Stimulated activated naive CD8-positive, alpha-beta T cell treated with anti-CD3 and anti-CD28 coated beads, Interleukin-15, Interleukin-2, amounts not matched to agents 100 ng/mL and 50 ng/mL, for 24 hours (primary cell): ENCODE results near the gene CD46.

ENCODE experiments used
- H3K27ac Mint-ChIP-seq: one replicate; pipeline ENCODE4 v1.8.0; 2021; ENCODE audit warnings: mild to moderate bottlenecking, mixed read lengths
- H3K27me3 Mint-ChIP-seq: one replicate; pipeline ENCODE4 v1.8.0; 2021; ENCODE audit warnings: mixed read lengths
- H3K36me3 Mint-ChIP-seq: one replicate; pipeline ENCODE4 v1.8.0; 2021; ENCODE audit warnings: low read depth, mixed read lengths
- H3K4me1 Mint-ChIP-seq: one replicate; pipeline ENCODE4 v1.8.0; 2021; ENCODE audit warnings: low read depth, mixed read lengths
- H3K4me3 Mint-ChIP-seq: one replicate; pipeline ENCODE4 v1.8.0; 2021; ENCODE audit warnings: mild to moderate bottlenecking, mixed read lengths
- H3K9me3 Mint-ChIP-seq: one replicate; pipeline ENCODE4 v1.8.0; 2021; ENCODE audit warnings: mixed read lengths

CD46 gene

DNA sequence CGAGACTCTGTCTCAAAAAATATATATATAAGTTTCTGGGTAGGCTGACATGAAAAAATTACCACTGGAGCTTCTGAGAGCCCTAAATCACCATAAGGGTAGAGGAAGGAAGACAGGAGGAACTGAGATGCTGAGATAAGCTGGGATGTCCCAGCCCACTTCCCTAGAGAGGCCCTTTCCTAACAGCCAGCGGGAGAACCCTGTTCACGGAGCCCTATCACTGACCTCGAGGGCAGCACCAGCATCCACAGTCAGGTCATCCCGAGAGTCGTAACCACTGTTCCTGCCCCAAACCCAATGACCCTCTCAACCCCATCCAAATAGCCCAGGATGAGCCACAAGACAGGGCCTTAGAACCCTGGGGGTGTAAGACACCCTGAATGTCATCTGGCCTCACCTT lies 81.5 kb downstream of the CD46 start:
- Mint-ChIP-seq H3K4me3 (no peak overlapping the region), H3K4me1 (peaks cover 93% of the 10 kb centered on the region), H3K36me3 (peaks cover 5% of the 10 kb centered on the region), H3K27ac (no peak overlapping the region), H3K27me3 (no peaks in the 10 kb centered on the region), H3K9me3 (no peaks in the 10 kb centered on the region)

DNA sequence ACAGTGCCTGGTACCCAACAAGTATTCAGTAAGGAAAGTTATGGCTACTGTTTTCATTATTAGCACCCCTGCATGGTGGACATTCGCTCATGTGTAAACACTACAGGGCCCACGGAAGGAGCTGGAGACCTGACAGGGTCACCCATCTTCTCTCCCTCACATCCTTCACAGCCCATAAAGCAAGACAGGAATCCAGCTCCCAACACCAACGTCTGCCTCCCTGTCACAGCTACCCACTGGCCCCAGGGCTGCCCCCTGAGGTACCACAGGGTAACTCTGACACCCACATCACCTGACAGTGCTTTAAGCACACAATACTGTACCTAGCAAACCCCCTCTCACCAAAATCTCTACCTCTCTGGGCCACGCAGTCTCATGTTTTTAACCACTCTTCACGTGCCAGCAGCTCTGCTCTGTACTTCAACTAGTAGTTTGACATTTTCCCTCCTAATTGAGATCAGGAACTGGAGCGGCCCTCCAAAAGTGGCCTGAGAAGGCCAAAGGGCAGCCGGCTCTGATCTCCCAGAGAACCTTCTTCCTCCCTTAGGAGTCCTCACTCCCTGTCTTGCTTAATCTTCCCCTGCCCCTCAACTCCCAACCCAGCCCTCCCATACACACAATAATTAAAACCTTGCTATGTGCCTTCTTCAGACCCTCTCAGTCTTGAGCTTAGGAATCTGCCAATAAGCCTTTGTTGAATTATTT lies 82.3 kb downstream of the CD46 start:
- Mint-ChIP-seq H3K36me3 (peaks cover 9% of the 10 kb centered on the region), H3K27ac (peak overlapping the region; percentile 6), H3K4me1 (peaks cover 93% of the 10 kb centered on the region), H3K4me3 (no peak overlapping the region), H3K9me3 (no peaks in the 10 kb centered on the region), H3K27me3 (no peaks in the 10 kb centered on the region)

DNA sequence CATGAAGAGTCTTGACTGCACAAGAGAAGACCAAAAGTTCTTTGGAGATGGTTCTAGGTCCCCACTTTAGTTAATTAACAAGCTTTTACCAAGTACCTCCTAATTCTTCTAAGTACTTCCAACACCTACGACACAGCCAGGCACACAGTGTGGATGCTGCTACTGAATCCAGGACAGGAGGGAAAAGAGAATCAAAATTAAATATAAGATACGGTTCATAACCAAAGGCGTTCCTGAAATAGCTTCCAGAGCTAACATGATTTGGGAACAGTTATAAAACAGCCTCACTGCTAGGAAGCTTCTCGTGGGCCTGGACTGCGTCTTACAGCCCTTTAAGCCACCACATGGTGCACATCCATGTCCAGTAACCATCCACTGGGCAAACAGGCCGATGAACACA lies 84.1 kb downstream of the CD46 start:
- no peak overlapping the region for H3K4me3 Mint-ChIP-seq
- peaks cover 89% of the 10 kb centered on the region for H3K4me1 Mint-ChIP-seq
- no peaks in the 10 kb centered on the region for H3K27me3 Mint-ChIP-seq
- peaks cover 10% of the 10 kb centered on the region for H3K36me3 Mint-ChIP-seq
- H3K9me3 Mint-ChIP-seq = no peaks in the 10 kb centered on the region
- H3K27ac Mint-ChIP-seq = no peak overlapping the region

DNA sequence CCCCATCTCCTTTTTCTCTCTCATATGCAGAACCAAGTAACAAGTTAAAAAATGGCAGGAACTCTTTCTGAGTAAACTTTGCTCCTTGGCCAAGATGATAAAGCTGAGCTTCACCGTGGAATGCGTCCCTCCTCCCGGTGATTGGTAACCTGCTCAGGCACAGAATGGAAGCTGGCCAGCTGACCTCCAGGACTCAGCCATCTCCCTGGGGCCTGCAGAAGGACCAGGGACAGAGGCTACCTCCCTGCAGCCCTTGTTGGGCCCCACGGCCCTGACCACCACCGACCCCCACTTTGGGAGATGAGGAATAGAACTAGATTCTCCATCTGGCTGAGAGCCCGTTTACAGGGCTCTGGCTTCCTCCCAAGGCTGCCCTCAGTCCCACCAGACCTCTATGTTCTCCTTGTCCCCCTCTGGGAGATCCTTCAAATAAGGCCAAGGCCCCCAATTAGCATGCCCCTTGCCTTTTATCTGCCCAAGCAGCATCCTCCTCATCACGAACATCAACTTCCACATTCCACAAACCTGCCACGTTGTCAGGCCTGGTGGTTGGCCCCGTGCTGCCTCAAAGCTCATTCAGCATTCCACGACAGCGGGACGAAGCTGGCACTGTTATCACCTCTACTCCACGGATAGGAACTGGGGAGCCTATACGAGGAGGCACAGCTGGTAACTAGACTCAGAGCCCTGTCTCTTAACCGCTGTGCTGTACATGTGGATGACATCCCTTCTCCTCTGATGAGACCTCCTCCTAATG lies 84.9 kb downstream of the CD46 start:
- peaks cover 80% of the 10 kb centered on the region for H3K4me1 Mint-ChIP-seq
- no peaks in the 10 kb centered on the region for H3K9me3 Mint-ChIP-seq
- H3K27ac Mint-ChIP-seq = no peak overlapping the region
- H3K27me3 Mint-ChIP-seq = no peaks in the 10 kb centered on the region
- H3K4me3 Mint-ChIP-seq = no peak overlapping the region
- H3K36me3 Mint-ChIP-seq = peaks cover 10% of the 10 kb centered on the region

DNA sequence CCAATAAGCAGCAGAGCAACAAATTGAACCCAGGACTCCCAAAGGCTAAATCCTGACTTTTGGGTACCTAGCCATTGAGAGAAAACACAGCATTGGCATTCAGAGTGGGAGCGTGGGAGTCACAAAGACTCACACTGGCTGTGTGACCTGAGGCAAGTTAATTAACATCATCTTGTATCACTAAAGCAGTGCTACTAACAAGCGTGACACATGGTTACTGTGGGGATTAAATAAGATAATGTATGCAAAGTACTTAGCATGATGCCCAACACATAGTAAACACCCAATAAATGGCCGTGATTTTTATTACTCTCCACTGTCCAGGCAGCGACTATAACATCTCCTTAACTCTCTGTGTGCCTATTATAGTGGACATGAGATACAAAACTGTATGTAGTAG lies 85.8 kb downstream of the CD46 start:
- Mint-ChIP-seq H3K36me3 (peaks cover 10% of the 10 kb centered on the region), H3K27ac (peak overlapping the region; percentile 26), H3K9me3 (no peaks in the 10 kb centered on the region), H3K4me1 (peaks cover 73% of the 10 kb centered on the region), H3K4me3 (no peak overlapping the region), H3K27me3 (no peaks in the 10 kb centered on the region)

DNA sequence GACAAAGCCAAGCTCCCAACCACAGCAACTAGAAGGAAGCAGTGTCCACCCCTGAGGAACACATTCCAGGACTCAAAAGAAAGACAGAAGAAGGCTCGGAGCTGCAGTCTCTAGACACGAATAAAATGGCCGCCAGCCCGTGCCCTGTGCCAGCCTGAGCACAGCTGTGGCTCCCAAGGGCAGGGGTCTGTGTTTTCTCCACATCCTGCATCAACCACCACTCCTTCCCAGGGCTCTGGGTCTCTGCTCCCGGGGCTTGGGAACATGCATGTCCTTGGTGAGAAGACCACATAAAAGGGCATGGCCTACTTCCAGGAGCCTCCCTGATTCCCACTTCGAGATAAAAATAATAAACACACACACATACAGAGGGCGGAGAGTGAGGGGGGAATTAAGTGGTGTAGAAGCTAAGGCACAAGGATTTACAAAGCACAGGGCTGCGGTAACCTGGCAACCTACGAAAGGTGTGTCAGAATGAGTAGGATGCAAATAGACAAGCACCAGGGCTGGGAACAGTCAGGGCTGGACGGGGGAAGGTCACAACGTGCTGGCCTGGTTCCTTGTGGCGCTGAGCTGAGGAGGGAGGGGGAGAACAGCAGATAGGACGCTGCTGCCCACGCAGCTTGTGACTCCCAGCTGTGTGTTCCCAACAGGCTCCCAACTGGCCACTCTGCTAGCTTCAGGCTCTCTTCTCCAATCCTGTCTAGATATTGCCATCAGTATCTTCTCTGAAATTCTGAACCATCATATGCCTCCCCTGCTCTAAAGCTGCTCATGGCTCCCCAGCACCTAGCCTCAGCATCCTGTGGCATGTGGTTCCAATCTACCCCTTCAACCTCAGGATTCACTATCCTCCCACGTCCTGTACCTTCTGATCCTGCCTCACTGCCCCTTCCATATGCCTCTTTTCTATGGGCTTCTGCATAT lies 86.6 kb downstream of the CD46 start:
- Mint-ChIP-seq H3K27me3 (no peaks in the 10 kb centered on the region), H3K27ac (no peak overlapping the region), H3K36me3 (peaks cover 10% of the 10 kb centered on the region), H3K9me3 (no peaks in the 10 kb centered on the region), H3K4me1 (peaks cover 68% of the 10 kb centered on the region), H3K4me3 (no peak overlapping the region)

DNA sequence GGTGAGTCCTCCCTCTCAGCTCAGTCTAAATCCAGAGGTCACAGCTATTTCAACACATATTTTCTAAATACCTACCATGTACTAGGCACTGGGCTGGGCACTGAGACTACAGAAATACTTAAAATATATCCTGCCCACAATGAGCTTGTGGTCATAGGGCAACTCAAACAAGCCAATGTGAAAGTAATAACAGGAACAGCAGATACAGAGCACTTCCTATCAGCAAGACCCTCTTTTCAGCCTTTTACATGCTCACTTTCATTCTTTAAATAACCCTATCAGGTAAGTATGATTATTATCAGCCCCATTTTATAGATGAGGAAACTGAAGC lies 87.2 kb downstream of the CD46 start:
- Mint-ChIP-seq H3K27me3 (no peaks in the 10 kb centered on the region), H3K9me3 (no peaks in the 10 kb centered on the region), H3K4me3 (no peak overlapping the region), H3K27ac (no peak overlapping the region), H3K4me1 (peaks cover 62% of the 10 kb centered on the region), H3K36me3 (peaks cover 10% of the 10 kb centered on the region)

DNA sequence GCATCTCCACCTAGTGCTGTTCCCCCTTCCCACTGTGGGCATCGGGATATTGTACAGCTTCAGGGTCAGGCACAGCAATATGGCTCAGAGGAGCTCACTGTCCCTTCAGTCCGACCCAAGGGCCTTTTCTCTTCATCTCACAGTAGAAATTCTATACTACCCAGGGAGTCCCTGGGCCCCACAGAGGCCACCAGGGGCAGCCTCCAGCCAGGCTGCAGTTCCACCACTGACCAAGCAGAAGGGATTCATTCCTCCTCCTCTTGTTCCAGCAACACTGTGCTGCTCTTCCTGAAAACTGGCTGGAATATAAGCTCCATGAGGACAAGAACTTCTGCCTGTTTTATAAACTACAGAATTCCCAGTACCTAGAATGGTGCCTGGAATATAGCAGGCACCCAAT lies 88.5 kb downstream of the CD46 start:
- peaks cover 58% of the 10 kb centered on the region for H3K4me1 Mint-ChIP-seq
- H3K27ac Mint-ChIP-seq = no peak overlapping the region
- peaks cover 9% of the 10 kb centered on the region for H3K36me3 Mint-ChIP-seq

DNA sequence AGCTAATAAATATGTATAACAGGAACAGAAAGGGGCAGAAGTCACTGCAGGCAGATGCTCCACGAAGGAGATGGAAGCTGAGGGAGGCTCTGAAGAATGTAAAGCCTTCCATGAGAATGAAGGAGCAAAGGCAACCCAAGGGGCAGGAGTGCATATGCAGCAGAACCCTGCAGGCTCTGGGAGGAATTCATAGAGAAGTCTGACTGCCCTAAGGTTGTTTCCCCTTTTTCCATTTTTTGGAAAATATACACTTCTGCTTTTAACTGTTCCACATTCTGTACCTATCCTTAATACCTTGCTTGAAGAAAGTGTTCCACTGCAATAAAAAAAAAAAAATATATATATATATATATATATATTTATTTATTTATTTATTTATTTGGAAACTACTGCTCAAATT lies 89.4 kb downstream of the CD46 start:
- Mint-ChIP-seq H3K27me3 (no peaks in the 10 kb centered on the region), H3K9me3 (no peaks in the 10 kb centered on the region), H3K36me3 (peaks cover 8% of the 10 kb centered on the region), H3K4me1 (peaks cover 49% of the 10 kb centered on the region), H3K27ac (no peak overlapping the region), H3K4me3 (no peak overlapping the region)

More for the DNA sequence above, 88.5 kb downstream of the CD46 start:
- H3K4me3 Mint-ChIP-seq = no peak overlapping the region
- no peaks in the 10 kb centered on the region for H3K27me3 Mint-ChIP-seq
- H3K9me3 Mint-ChIP-seq = no peaks in the 10 kb centered on the region

DNA sequence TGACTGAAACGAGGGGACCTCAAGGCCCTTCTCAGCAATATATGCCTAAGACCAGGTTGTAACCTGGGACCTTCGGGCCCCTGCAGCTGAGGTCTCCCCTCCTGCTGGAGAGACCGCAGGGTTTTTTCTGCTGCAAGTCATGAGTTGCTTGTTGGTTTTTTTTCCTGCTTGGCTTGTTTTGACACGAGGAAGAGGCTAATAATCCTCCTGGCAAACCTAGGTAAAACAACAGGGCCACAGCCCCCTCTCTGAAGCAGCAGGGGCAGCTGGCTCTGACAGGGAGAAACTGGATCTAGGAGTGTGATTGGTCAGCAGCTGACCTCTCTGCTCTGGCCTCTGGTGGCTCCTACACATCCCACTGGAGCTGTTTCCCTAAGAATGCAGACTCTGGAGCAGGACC lies 90.0 kb downstream of the CD46 start:
- Mint-ChIP-seq H3K36me3 (peaks cover 8% of the 10 kb centered on the region), H3K27me3 (no peaks in the 10 kb centered on the region)

DNA sequence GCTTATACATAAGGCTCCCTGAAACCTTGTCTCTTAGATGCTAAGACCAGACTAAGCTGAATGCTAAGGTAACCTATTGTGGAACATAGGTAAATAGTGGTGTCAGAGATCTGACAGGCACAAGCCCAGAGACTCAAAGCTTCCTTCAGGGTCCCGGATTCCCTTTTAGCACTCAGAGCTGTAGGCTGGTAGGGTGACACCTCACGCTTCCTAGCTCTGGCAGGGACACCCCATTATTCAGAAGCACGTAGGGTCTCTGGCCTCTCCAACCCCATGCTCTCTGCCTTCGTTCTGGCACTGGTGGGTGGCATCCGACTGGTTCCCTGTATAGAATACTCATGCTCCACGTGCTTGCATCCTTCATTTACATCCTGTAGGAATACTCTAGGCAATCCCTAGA lies 90.7 kb downstream of the CD46 start:
- H3K27ac Mint-ChIP-seq = no peak overlapping the region

More for the DNA sequence above, 90.0 kb downstream of the CD46 start:
- H3K4me3 Mint-ChIP-seq = no peak overlapping the region
- no peaks in the 10 kb centered on the region for H3K9me3 Mint-ChIP-seq
- no peak overlapping the region for H3K27ac Mint-ChIP-seq
- peaks cover 48% of the 10 kb centered on the region for H3K4me1 Mint-ChIP-seq

DNA sequence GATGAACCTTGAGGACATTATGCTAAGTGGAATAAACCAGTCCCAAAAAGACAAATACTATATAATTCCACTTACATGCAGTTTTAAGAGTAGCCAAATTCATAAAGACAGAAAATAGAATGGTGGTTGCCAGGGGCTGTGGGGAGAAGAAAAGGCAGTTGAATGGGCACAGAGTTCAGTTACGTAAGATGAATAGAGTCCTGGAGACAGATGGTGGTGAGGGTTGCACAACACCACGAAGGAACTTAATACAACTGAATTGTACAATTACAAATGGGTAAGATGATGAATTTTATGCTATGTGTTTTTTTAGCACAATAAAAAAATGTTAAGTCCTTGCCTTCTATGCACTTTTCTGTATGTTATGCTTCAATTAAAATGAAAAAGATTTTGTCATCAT lies 92.5 kb downstream of the CD46 start:
- no peaks in the 10 kb centered on the region for H3K27me3 Mint-ChIP-seq
- peaks cover 49% of the 10 kb centered on the region for H3K4me1 Mint-ChIP-seq
- peaks cover 8% of the 10 kb centered on the region for H3K36me3 Mint-ChIP-seq
- no peak overlapping the region for H3K27ac Mint-ChIP-seq
- no peaks in the 10 kb centered on the region for H3K9me3 Mint-ChIP-seq
- H3K4me3 Mint-ChIP-seq = no peak overlapping the region

More for the DNA sequence above, 90.7 kb downstream of the CD46 start:
- H3K4me1 Mint-ChIP-seq = peaks cover 51% of the 10 kb centered on the region
- no peak overlapping the region for H3K4me3 Mint-ChIP-seq
- peaks cover 8% of the 10 kb centered on the region for H3K36me3 Mint-ChIP-seq
- H3K9me3 Mint-ChIP-seq = no peaks in the 10 kb centered on the region
- no peaks in the 10 kb centered on the region for H3K27me3 Mint-ChIP-seq
